B cell (primary cell): ENCODE results near the gene RNF38.

Experiments
- EZH2 ChIP-seq: IDR thresholded peaks from 2 replicates; pipeline ENCODE4 v1.6.1; 2012; ENCODE audit warnings: borderline replicate concordance, low read depth, mild to moderate bottlenecking, moderate library complexity, low read length; ENCODE audit not compliant: insufficient read depth, poor library complexity, severe bottlenecking
- TF ChIP-seq, protein P1 (sequence below): fragments of 200-600 bp; IDR thresholded peaks from one replicate; pipeline ENCODE4 v1.8.0; 2022; ENCODE audit warnings: antibody characterized with exemption, mild to moderate bottlenecking

- TF ChIP-seq, protein P1, sequence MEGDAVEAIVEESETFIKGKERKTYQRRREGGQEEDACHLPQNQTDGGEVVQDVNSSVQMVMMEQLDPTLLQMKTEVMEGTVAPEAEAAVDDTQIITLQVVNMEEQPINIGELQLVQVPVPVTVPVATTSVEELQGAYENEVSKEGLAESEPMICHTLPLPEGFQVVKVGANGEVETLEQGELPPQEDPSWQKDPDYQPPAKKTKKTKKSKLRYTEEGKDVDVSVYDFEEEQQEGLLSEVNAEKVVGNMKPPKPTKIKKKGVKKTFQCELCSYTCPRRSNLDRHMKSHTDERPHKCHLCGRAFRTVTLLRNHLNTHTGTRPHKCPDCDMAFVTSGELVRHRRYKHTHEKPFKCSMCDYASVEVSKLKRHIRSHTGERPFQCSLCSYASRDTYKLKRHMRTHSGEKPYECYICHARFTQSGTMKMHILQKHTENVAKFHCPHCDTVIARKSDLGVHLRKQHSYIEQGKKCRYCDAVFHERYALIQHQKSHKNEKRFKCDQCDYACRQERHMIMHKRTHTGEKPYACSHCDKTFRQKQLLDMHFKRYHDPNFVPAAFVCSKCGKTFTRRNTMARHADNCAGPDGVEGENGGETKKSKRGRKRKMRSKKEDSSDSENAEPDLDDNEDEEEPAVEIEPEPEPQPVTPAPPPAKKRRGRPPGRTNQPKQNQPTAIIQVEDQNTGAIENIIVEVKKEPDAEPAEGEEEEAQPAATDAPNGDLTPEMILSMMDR: no peak
- TF ChIP-seq EZH2: no peak
Measured at GRCh38 chr9:36392489-36392888, 7.6 kb downstream of the RNF38 start.
